WTC11 (cell line): Measurements from ENCODE around the gene DNAI7.

Experiments used
- GRHL2 ChIP-seq: fragments of 250-450 bp; sonication (Bioruptor Pico); IDR thresholded peaks from 2 replicates; pipeline ENCODE4 v1.8.0; 2022; ENCODE audit warnings: mild to moderate bottlenecking, moderate library complexity; ENCODE audit not compliant: insufficient replicate concordance, severe bottlenecking
- JUN ChIP-seq: sonication (generic); formaldehyde crosslinking; IDR thresholded peaks from 2 replicates; pipeline ENCODE4 v1.8.0; 2023; ENCODE audit warnings: mild to moderate bottlenecking, missing genetic modification reagents
- NR2C2 ChIP-seq: sonication (generic); formaldehyde crosslinking; IDR thresholded peaks from 2 replicates; pipeline ENCODE4 v1.8.0; 2022; ENCODE audit warnings: mild to moderate bottlenecking, missing genetic modification reagents
- TCF7 ChIP-seq: sonication (generic); formaldehyde crosslinking; IDR thresholded peaks from 2 replicates; pipeline ENCODE4 v1.8.0; 2022; ENCODE audit warnings: mild to moderate bottlenecking, low read depth, missing genetic modification reagents, moderate library complexity
- TEAD1 ChIP-seq: sonication (generic); formaldehyde crosslinking; IDR thresholded peaks from 2 replicates; pipeline ENCODE4 v1.8.0; 2022; ENCODE audit warnings: mild to moderate bottlenecking, missing genetic modification reagents
- TF ChIP-seq, protein P1 (sequence below): fragments of 200-600 bp; IDR thresholded peaks from 2 replicates; pipeline ENCODE4 v1.8.0; 2022; ENCODE audit warnings: antibody characterized with exemption
- TF ChIP-seq, protein P2 (sequence below): sonication (generic); formaldehyde crosslinking; IDR thresholded peaks from 2 replicates; pipeline ENCODE4 v1.8.1; 2023; ENCODE audit warnings: mild to moderate bottlenecking, missing genetic modification reagents
- TF ChIP-seq, protein P3 (sequence below): sonication (generic); formaldehyde crosslinking; IDR thresholded peaks from 2 replicates; pipeline ENCODE4 v1.8.0; 2022; ENCODE audit warnings: mild to moderate bottlenecking, missing genetic modification reagents
- TF ChIP-seq, protein P4 (sequence below): sonication (generic); formaldehyde crosslinking; IDR thresholded peaks from 2 replicates; pipeline ENCODE4 v1.8.1; 2022; ENCODE audit warnings: low read depth, mild to moderate bottlenecking, moderate library complexity, missing genetic modification reagents, borderline replicate concordance
- TF ChIP-seq, protein P5 (sequence below): fragments of 250-450 bp; sonication (Bioruptor Pico); IDR thresholded peaks from 2 replicates; pipeline ENCODE4 v1.8.0; 2021; ENCODE audit warnings: mild to moderate bottlenecking
- TF ChIP-seq, protein P6 (sequence below): sonication (generic); formaldehyde crosslinking; IDR thresholded peaks from 2 replicates; pipeline ENCODE4 v1.8.1; 2023; ENCODE audit warnings: mild to moderate bottlenecking, missing genetic modification reagents, moderate library complexity
- TF ChIP-seq, protein P7 (sequence below): sonication (generic); formaldehyde crosslinking; conservative IDR thresholded peaks from 2 replicates; pipeline ENCODE4 v1.8.1; 2023; ENCODE audit warnings: mild to moderate bottlenecking, low read depth, missing genetic modification reagents, moderate library complexity

DNA sequence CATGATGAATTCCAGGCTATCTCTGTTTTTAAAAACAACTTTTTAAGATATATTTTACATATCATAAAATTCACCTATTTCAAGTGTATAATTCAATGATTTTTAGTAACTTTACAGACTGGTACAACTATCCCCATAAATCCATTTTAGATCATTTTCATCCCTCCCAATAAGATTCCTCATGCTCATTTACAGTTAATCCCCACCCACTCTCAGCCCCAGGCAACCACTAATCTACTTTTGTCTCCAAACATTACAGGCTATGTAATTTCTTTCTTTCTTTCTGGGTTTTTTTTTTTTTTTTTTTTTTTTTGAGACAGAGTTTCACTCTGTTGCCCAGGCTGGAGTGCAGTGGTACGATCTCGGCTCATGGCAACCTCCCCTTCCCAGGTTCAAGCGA lies 81.3 kb downstream of the DNAI7 start:
- TF ChIP-seq, protein P1, sequence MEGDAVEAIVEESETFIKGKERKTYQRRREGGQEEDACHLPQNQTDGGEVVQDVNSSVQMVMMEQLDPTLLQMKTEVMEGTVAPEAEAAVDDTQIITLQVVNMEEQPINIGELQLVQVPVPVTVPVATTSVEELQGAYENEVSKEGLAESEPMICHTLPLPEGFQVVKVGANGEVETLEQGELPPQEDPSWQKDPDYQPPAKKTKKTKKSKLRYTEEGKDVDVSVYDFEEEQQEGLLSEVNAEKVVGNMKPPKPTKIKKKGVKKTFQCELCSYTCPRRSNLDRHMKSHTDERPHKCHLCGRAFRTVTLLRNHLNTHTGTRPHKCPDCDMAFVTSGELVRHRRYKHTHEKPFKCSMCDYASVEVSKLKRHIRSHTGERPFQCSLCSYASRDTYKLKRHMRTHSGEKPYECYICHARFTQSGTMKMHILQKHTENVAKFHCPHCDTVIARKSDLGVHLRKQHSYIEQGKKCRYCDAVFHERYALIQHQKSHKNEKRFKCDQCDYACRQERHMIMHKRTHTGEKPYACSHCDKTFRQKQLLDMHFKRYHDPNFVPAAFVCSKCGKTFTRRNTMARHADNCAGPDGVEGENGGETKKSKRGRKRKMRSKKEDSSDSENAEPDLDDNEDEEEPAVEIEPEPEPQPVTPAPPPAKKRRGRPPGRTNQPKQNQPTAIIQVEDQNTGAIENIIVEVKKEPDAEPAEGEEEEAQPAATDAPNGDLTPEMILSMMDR, result no peak
- TF ChIP-seq, protein P2, sequence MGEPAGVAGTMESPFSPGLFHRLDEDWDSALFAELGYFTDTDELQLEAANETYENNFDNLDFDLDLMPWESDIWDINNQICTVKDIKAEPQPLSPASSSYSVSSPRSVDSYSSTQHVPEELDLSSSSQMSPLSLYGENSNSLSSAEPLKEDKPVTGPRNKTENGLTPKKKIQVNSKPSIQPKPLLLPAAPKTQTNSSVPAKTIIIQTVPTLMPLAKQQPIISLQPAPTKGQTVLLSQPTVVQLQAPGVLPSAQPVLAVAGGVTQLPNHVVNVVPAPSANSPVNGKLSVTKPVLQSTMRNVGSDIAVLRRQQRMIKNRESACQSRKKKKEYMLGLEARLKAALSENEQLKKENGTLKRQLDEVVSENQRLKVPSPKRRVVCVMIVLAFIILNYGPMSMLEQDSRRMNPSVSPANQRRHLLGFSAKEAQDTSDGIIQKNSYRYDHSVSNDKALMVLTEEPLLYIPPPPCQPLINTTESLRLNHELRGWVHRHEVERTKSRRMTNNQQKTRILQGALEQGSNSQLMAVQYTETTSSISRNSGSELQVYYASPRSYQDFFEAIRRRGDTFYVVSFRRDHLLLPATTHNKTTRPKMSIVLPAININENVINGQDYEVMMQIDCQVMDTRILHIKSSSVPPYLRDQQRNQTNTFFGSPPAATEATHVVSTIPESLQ (CRISPR knock-in tag), result no peak
- no peak for TF ChIP-seq TCF7 (CRISPR knock-in tag)
- TF ChIP-seq, protein P3, sequence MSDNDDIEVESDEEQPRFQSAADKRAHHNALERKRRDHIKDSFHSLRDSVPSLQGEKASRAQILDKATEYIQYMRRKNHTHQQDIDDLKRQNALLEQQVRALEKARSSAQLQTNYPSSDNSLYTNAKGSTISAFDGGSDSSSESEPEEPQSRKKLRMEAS (CRISPR knock-in tag), result no peak
- TF ChIP-seq, protein P4, sequence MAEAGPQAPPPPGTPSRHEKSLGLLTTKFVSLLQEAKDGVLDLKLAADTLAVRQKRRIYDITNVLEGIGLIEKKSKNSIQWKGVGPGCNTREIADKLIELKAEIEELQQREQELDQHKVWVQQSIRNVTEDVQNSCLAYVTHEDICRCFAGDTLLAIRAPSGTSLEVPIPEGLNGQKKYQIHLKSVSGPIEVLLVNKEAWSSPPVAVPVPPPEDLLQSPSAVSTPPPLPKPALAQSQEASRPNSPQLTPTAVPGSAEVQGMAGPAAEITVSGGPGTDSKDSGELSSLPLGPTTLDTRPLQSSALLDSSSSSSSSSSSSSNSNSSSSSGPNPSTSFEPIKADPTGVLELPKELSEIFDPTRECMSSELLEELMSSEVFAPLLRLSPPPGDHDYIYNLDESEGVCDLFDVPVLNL (CRISPR knock-in tag), result no peak
- TF ChIP-seq GRHL2 (CRISPR knock-in tag), result no peak
- no peak for TF ChIP-seq TEAD1 (CRISPR knock-in tag)
- TF ChIP-seq, protein P5, sequence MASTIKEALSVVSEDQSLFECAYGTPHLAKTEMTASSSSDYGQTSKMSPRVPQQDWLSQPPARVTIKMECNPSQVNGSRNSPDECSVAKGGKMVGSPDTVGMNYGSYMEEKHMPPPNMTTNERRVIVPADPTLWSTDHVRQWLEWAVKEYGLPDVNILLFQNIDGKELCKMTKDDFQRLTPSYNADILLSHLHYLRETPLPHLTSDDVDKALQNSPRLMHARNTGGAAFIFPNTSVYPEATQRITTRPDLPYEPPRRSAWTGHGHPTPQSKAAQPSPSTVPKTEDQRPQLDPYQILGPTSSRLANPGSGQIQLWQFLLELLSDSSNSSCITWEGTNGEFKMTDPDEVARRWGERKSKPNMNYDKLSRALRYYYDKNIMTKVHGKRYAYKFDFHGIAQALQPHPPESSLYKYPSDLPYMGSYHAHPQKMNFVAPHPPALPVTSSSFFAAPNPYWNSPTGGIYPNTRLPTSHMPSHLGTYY (CRISPR knock-in tag), result no peak
- TF ChIP-seq, protein P6, sequence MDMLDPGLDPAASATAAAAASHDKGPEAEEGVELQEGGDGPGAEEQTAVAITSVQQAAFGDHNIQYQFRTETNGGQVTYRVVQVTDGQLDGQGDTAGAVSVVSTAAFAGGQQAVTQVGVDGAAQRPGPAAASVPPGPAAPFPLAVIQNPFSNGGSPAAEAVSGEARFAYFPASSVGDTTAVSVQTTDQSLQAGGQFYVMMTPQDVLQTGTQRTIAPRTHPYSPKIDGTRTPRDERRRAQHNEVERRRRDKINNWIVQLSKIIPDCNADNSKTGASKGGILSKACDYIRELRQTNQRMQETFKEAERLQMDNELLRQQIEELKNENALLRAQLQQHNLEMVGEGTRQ (CRISPR knock-in tag), result no peak
- no peak for TF ChIP-seq NR2C2 (CRISPR knock-in tag)
- TF ChIP-seq, protein P7, sequence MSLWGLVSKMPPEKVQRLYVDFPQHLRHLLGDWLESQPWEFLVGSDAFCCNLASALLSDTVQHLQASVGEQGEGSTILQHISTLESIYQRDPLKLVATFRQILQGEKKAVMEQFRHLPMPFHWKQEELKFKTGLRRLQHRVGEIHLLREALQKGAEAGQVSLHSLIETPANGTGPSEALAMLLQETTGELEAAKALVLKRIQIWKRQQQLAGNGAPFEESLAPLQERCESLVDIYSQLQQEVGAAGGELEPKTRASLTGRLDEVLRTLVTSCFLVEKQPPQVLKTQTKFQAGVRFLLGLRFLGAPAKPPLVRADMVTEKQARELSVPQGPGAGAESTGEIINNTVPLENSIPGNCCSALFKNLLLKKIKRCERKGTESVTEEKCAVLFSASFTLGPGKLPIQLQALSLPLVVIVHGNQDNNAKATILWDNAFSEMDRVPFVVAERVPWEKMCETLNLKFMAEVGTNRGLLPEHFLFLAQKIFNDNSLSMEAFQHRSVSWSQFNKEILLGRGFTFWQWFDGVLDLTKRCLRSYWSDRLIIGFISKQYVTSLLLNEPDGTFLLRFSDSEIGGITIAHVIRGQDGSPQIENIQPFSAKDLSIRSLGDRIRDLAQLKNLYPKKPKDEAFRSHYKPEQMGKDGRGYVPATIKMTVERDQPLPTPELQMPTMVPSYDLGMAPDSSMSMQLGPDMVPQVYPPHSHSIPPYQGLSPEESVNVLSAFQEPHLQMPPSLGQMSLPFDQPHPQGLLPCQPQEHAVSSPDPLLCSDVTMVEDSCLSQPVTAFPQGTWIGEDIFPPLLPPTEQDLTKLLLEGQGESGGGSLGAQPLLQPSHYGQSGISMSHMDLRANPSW (CRISPR knock-in tag), result no peak
- TF ChIP-seq JUN, result no peak
